Heart left ventricle (tissue), 16 donors: ENCODE results near the gene TPRG1L. TPM values are rescaled to one million over a fixed set of nuclear protein-coding genes. Genes with fewer than 3 reads are reported as not detected.

Experiments used
- ATAC-seq, 4 donors: fragments of 200-7000 bp; cut with Tn5 transposase; one replicate each; pipeline ENCODE4 v1.9.1; 2020 to 2022; ENCODE audit warnings: moderate library complexity in 4 of 4, mild to moderate bottlenecking in 3 of 4, moderate number of reproducible peaks in 1 of 4
- DNase-seq, 5 donors: peaks; one replicate each; pipeline ENCODE4 v3.0.0-alpha.2; 2020
- H3K27ac ChIP-seq, 12 donors: fragments of 200-600 bp; sonication (generic) in 4 of 12; one replicate each; pipeline versions ENCODE4 v1.5.0 to v1.8.0; 2016 to 2022; ENCODE audit warnings: mild to moderate bottlenecking in 2 of 12
- H3K27me3 ChIP-seq, 9 donors: fragments of 200-600 bp; sonication (generic) in 2 of 9; one replicate each; pipeline versions ENCODE4 v1.5.1 to v1.8.0; 2016 to 2022; ENCODE audit warnings: mild to moderate bottlenecking in 3 of 9
- H3K36me3 ChIP-seq, 9 donors: fragments of 200-600 bp; sonication (generic) in 2 of 9; one replicate each; pipeline versions ENCODE4 v1.5.0 to v1.8.0; 2018 to 2022; ENCODE audit warnings: mild to moderate bottlenecking in 2 of 9
- H3K4me1 ChIP-seq, 12 donors: fragments of 200-600 bp; sonication (generic) in 4 of 12; one replicate each; pipeline versions ENCODE4 v1.5.0 to v1.8.0; 2016 to 2022; ENCODE audit warnings: mild to moderate bottlenecking in 3 of 12
- H3K4me3 ChIP-seq, 12 donors: fragments of 200-600 bp; sonication (generic) in 4 of 12; one replicate each; pipeline versions ENCODE4 v1.5.0 to v1.8.0; 2017 to 2022; ENCODE audit warnings: mild to moderate bottlenecking in 9 of 12, moderate library complexity in 4 of 12
- H3K9me3 ChIP-seq, 12 donors: fragments of 200-600 bp; sonication (generic) in 4 of 12; one replicate each; pipeline versions ENCODE4 v1.5.0 to v1.8.0; 2016 to 2022; ENCODE audit warnings: mild to moderate bottlenecking in 1 of 12
- POLR2A ChIP-seq, 2 donors: fragments of 450-650 bp; IDR thresholded peaks; one replicate each; pipeline ENCODE4 v1.6.1; 2017; ENCODE audit warnings: antibody characterized with exemption in 2 of 2, mild to moderate bottlenecking in 2 of 2, moderate library complexity in 2 of 2
- WGBS, 4 donors: extraction: QIAGEN DNeasy Blood & Tissue Kit in 2 of 4; methylation state at CpG; one replicate each; pipeline versions ENCODE4 v1.1.5 to v1.1.7; 2013 to 2018; 5-methylcytosine and 5-hydroxymethylcytosine counted together
- intact Hi-C, 10 donors: fragments of 100-400 bp; cut with DNase I; formaldehyde crosslinking; loops; one replicate each; pipeline versions ENCODE4 v1.11.1 to v1.14.2; 2022
- polyA plus RNA-seq, 2 donors: library from polyadenylated mRNA; stranded (reverse); fragments of 200-250 nt; gene quantifications; one replicate each; pipeline ENCODE4 v1.2.3, GENCODE V29; 2013
- total RNA-seq, 9 donors: library from RNA; depleted of rRNA in 2 of 9; stranded (reverse); fragments of >200 nt in 2 of 9; fragmentation: NEBNext Ultra II Directional in 3 of 9; extraction: Animal tissue kit (Norgen Biotek cat#: 25700) in 3 of 9; gene quantifications; one replicate each; pipeline versions ENCODE4 v1.1.0 to v1.2.4, GENCODE V29; 2016 to 2023
- TF ChIP-seq, protein P1 (sequence below), 12 donors: fragments of 200-600 bp; sonication (generic) in 4 of 12; IDR thresholded peaks; one replicate each; pipeline versions ENCODE4 v1.5.0 to v1.8.0; 2018 to 2022; ENCODE audit warnings: antibody characterized with exemption in 12 of 12, mild to moderate bottlenecking in 5 of 12
- donor health status: ischemic (EF 13 %, LVEDD 7.1; RV severe dilation, severe dysfunction).
- donor health status: healthy with polysubstance abuse.
- donor health status: DM: no; HTN: yes; CAD: no.
- donor health status: DM: no; HTN: no; CAD: no.
- donor health status: ischemic (EF 25% LVEDD 6.9; RV normal size, moderate dysfunction).
- donor health status: ischemic (EF 25% LVEDD 5.7; RV mildly dilated, moderate dysfunction).
- donor health status: healthy.
- donor health status: DM: yes; HTN: yes; CAD: no.
- donor health status: ischemic (EF 35%, LVEDD 5.7; RV mildly dilated, moderate dysfunction).
- donor health status: nonischemic (EF 11% LVEDD 7.7; RV severe dilation, severe dysfunction).
- donor health status: DM: yes; HTN: yes; CAD: no.
- donor health status: PGD.
- donor health status: ischemic (EF 29% LVEDD 5.4; RV normal size, mild dysfunction).
- donor health status: nonischemic (EF 23%, LVEDD 6.1; RV moderate dilation, normal function).

Gene TPRG1L
- total and polyA plus RNA-seq, 11 donors: 24.2 to 58.0 (median 48.8) TPM

GRCh38 chr1:3677484-3677883 lies 52.7 kb downstream of the TPRG1L start:
- H3K4me1 ChIP-seq: peaks cover 0 to 27% (median 0%) of the 10 kb centered on the region in 12 donors
- DNase-seq (peak in 2 of 5 donors; percentile 11 to 57), ATAC-seq (no peak)

GRCh38 chr1:3678361-3679097 lies 53.7 kb downstream of the TPRG1L start:
- H3K4me1 ChIP-seq: peaks cover 0 to 27% (median 0%) of the 10 kb centered on the region in 12 donors
- intact Hi-C loops: no loop called here
- DNase-seq (peak in 2 of 5 donors; percentile 25 to 42), ATAC-seq (peak in 1 of 4 donors; percentile 18)
- TF ChIP-seq POLR2A (IDR thresholded peaks at IDR 0.05): no peak
- TF ChIP-seq, protein P1, sequence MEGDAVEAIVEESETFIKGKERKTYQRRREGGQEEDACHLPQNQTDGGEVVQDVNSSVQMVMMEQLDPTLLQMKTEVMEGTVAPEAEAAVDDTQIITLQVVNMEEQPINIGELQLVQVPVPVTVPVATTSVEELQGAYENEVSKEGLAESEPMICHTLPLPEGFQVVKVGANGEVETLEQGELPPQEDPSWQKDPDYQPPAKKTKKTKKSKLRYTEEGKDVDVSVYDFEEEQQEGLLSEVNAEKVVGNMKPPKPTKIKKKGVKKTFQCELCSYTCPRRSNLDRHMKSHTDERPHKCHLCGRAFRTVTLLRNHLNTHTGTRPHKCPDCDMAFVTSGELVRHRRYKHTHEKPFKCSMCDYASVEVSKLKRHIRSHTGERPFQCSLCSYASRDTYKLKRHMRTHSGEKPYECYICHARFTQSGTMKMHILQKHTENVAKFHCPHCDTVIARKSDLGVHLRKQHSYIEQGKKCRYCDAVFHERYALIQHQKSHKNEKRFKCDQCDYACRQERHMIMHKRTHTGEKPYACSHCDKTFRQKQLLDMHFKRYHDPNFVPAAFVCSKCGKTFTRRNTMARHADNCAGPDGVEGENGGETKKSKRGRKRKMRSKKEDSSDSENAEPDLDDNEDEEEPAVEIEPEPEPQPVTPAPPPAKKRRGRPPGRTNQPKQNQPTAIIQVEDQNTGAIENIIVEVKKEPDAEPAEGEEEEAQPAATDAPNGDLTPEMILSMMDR (IDR thresholded peaks at IDR 0.05): no peak
- H3K4me3 ChIP-seq: no peak overlapping the region
- H3K27ac ChIP-seq: no peak overlapping the region
- 64 to 74% (median 69%) methylated on average over 14 to 21 of the region's 21 CpGs for WGBS, 4 donors
- no peaks in the 10 kb centered on the region for H3K36me3 ChIP-seq
- peaks cover 0 to 3% (median 0%) of the 10 kb centered on the region in 9 donors for H3K27me3 ChIP-seq
- no peaks in the 10 kb centered on the region for H3K9me3 ChIP-seq

More at GRCh38 chr1:3677484-3677883, 52.7 kb downstream of the TPRG1L start:
- no peak overlapping the region for H3K4me3 ChIP-seq
- TF ChIP-seq, protein P1 (IDR thresholded peaks at IDR 0.05): no peak
- TF ChIP-seq POLR2A (IDR thresholded peaks at IDR 0.05): no peak
- 64 to 83% (median 74%) methylated on average over 5 of the region's 5 CpGs for WGBS, 4 donors
- H3K27ac ChIP-seq: peak overlapping the region in 1 of 12 donors; percentile 49
- no peaks in the 10 kb centered on the region for H3K9me3 ChIP-seq
- no peaks in the 10 kb centered on the region for H3K36me3 ChIP-seq
- intact Hi-C loops: no loop called here
- peaks cover 0 to 3% (median 0%) of the 10 kb centered on the region in 9 donors for H3K27me3 ChIP-seq

DNA sequence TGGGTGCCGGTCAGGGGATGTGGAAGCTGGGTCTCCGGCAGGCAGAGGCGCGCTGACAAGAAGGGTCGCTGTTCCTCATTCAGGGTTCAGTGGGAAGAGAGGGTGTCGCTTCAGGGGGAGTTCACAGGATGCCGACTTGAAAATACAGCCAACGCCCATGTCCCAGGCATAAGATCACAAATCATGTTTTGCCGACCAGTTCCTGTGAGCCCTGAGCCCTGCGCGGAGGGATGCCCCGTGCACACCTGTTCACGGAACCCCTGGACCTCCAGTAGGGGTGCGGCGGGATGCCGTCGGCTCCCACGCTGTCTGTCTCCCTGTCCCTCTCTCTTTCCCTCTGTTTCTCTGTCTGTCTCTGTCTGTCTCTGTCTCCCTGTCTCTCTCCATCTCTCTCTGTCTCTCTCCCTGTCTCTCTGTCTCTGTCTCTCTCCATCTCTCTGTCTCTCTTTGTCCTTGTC lies 54.3 kb downstream of the TPRG1L start:
- Histone ChIP-seq H3K27ac (no peak overlapping the region), H3K27me3 (peaks cover 0 to 7% (median 2%) of the 10 kb centered on the region in 9 donors), H3K36me3 (no peaks in the 10 kb centered on the region), H3K4me1 (peaks cover 0 to 27% (median 0%) of the 10 kb centered on the region in 12 donors), H3K9me3 (no peaks in the 10 kb centered on the region), H3K4me3 (no peak overlapping the region)
- no peak for TF ChIP-seq POLR2A (IDR thresholded peaks at IDR 0.05)
- TF ChIP-seq, protein P1 (IDR thresholded peaks at IDR 0.05): no peak
- ATAC-seq: peak in 1 of 4 donors; percentile 19
- peak in 2 of 5 donors; percentile 17 to 60 for DNase-seq
- intact Hi-C loops: no loop called here
- 49 to 82% (median 64%) methylated on average over 13 to 18 of the region's 18 CpGs for WGBS, 4 donors

Other genes with a start within 250 kb of the TPRG1L start
- 1 to 10 TPM in 2 of 9 donors, under 1 TPM in 7; 0.31 to 1.4 (median 0.51) TPM for gene ARHGEF16, start 170.3 kb upstream of the TPRG1L start, total RNA-seq
- gene ARHGEF16, start 170.3 kb upstream of the TPRG1L start, polyA plus RNA-seq: under 1 TPM; 0.43 to 0.76 TPM
- 10 to 100 TPM in 2 of 9 donors, 1 to 10 TPM in 7; 1.9 to 16.2 (median 5.9) TPM for gene MEGF6, start 13.5 kb upstream of the TPRG1L start, total RNA-seq
- gene MEGF6, start 13.5 kb upstream of the TPRG1L start, polyA plus RNA-seq: 1 to 10 TPM; 2.0 to 4.3 TPM
- gene WRAP73, start 25.1 kb downstream of the TPRG1L start, total RNA-seq: 10 to 100 TPM in 6 of 9 donors, 1 to 10 TPM in 3; 8.5 to 21.6 (median 11.3) TPM
- gene WRAP73, start 25.1 kb downstream of the TPRG1L start, polyA plus RNA-seq: 10 to 100 TPM in 1 of 2 donors, 1 to 10 TPM in 1; 9.3 to 18.0 TPM
- under 1 TPM in 3 of 9 donors, not detected in 6; 0.15 to 0.53 (median 0.19) TPM for gene TP73, start 27.5 kb downstream of the TPRG1L start, total RNA-seq
- under 1 TPM; 0.01 to 0.11 TPM for gene TP73, start 27.5 kb downstream of the TPRG1L start, polyA plus RNA-seq
- gene CCDC27, start 127.4 kb downstream of the TPRG1L start, total RNA-seq: not detected
- gene CCDC27, start 127.4 kb downstream of the TPRG1L start, polyA plus RNA-seq: not detected
- 10 to 100 TPM in 6 of 9 donors, 1 to 10 TPM in 3; 9.4 to 20.8 (median 11.7) TPM for gene SMIM1, start 147.7 kb downstream of the TPRG1L start, total RNA-seq
- gene SMIM1, start 147.7 kb downstream of the TPRG1L start, polyA plus RNA-seq: 10 to 100 TPM in 1 of 2 donors, 1 to 10 TPM in 1; 3.8 to 51.2 TPM
- 10 to 100 TPM; 51.3 to 85.7 (median 68.8) TPM for gene LRRC47, start 171.5 kb downstream of the TPRG1L start, total RNA-seq
- 10 to 100 TPM; 18.4 to 39.2 TPM for gene LRRC47, start 171.5 kb downstream of the TPRG1L start, polyA plus RNA-seq
- 10 to 100 TPM; 22.2 to 46.1 (median 33.4) TPM for gene CEP104, start 232.2 kb downstream of the TPRG1L start, total RNA-seq
- gene CEP104, start 232.2 kb downstream of the TPRG1L start, polyA plus RNA-seq: 10 to 100 TPM in 1 of 2 donors, 1 to 10 TPM in 1; 5.5 to 12.8 TPM
- 1 to 10 TPM; 1.3 to 5.8 (median 2.6) TPM for gene DFFB, start 232.5 kb downstream of the TPRG1L start, total RNA-seq
- 1 to 10 TPM; 2.0 to 3.3 TPM for gene DFFB, start 232.5 kb downstream of the TPRG1L start, polyA plus RNA-seq